HCT116 (cell line): ENCODE measurements around the gene KCNC4. TPM values are rescaled to one million over a fixed set of nuclear protein-coding genes. Genes with fewer than 3 reads are reported as not detected.

ENCODE experiments used
- ATAC-seq: fragments of 200-7000 bp; cut with Tn5 transposase; 2 replicates; pipeline ENCODE4 v1.9.1; 2020; ENCODE audit warnings: mild to moderate bottlenecking, moderate library complexity
- BruUV-seq: library from RNA; stranded (reverse); fragments of 400-500 nt; replicated peaks from 2 replicates; lab custom pipeline; 2021; lab: Mats Ljungman, UMichigan
- CTCF ChIA-PET: fragments of 300-600 bp; sonication (Branson Sonifier 250); formaldehyde crosslinking; loops from one replicate; lab custom pipeline; 2021; ENCODE audit warnings: antibody characterized with exemption; lab: Charles Lee
- POLR2A ChIA-PET: fragments of 300-600, 350-600 bp; sonication (Branson Sonifier 250); formaldehyde crosslinking; loops from one replicate; lab custom pipeline; 2021; ENCODE audit warnings: antibody characterized with exemption; lab: Charles Lee
- RAD21 ChIA-PET, 2 experiments: fragments of 300-600 bp; sonication (Branson Sonifier 250); formaldehyde crosslinking; loops; one replicate each; lab custom pipeline; 2023; ENCODE audit warnings: low total read pairs in 2 of 2; ENCODE audit not compliant: uncharacterized antibody in 2 of 2, unreplicated experiment in 2 of 2, low non-redundant PET in 1 of 2; lab: Charles Lee
- DNase-seq: peaks from one replicate; pipeline ENCODE4 v3.0.0-alpha.2; 2010; ENCODE audit warnings: low read depth, low spot score
- H2AFZ ChIP-seq: fragments of 200-600 bp; shearing (Covaris generic), sonication (generic); 2 replicates; pipeline ENCODE4 v1.6.1; 2017; ENCODE audit warnings: low read depth, mixed run types, mixed read lengths, antibody characterized with exemption, low read length; ENCODE audit not compliant: poor library complexity, severe bottlenecking
- H3K27ac ChIP-seq: 2 replicates; pipeline ENCODE4 v1.5.1; 2012; ENCODE audit warnings: low read depth, low read length
- H3K27me3 ChIP-seq: fragments of 200-600 bp; sonication (generic); 2 replicates; pipeline ENCODE4 v1.6.1; 2016; ENCODE audit warnings: mixed run types, low read length, mixed read lengths; ENCODE audit not compliant: insufficient read depth
- H3K36me3 ChIP-seq, 2 experiments: fragments of 200-500 bp in 1 of 2; fragments of 200-600 bp in 1 of 2; sonication (Bioruptor generic) in 1 of 2; sonication (generic) in 1 of 2; 2 replicates each; pipeline versions ENCODE4 v1.5.1 to v1.6.1; 2014 to 2016; ENCODE audit warnings: low read length in 2 of 2, inconsistent platforms in 1 of 2, mixed read lengths in 1 of 2, mixed run types in 1 of 2; ENCODE audit not compliant: insufficient read depth in 2 of 2, control insufficient read depth in 1 of 2
- H3K4me1 ChIP-seq, 2 experiments: fragments of 200-600 bp in 1 of 2; sonication (generic) in 1 of 2; 2 replicates each; pipeline versions ENCODE4 v1.5.1 to v1.6.1; 2012 to 2017; ENCODE audit warnings: low read length in 2 of 2, inconsistent platforms in 1 of 2, mild to moderate bottlenecking in 1 of 2, mixed read lengths in 1 of 2, mixed run types in 1 of 2, moderate library complexity in 1 of 2; ENCODE audit not compliant: insufficient read depth in 2 of 2, control insufficient read depth in 1 of 2
- H3K4me2 ChIP-seq: fragments of 200-600 bp; sonication (generic); 2 replicates; pipeline ENCODE4 v1.6.1; 2017; ENCODE audit warnings: mixed run types, low read length, mixed read lengths
- H3K4me3 ChIP-seq, 2 experiments: fragments of 200-600 bp in 1 of 2; sonication (generic) in 1 of 2; replicated peaks in 1 of 2; 2 replicates each; pipeline ENCODE4 v1.5.1; 2011 to 2016; ENCODE audit warnings: low read length in 2 of 2, control low read depth in 1 of 2, low read depth in 1 of 2, mild to moderate bottlenecking in 1 of 2, mixed read lengths in 1 of 2, mixed run types in 1 of 2
- H3K79me2 ChIP-seq: fragments of 200-600 bp; sonication (generic); 2 replicates; pipeline ENCODE4 v1.6.1; 2017; ENCODE audit warnings: mild to moderate bottlenecking, mixed run types, low read length, moderate library complexity, mixed read lengths; ENCODE audit not compliant: insufficient read depth
- H3K9ac ChIP-seq: fragments of 200-600 bp; sonication (generic); 2 replicates; pipeline ENCODE4 v1.6.1; 2016; ENCODE audit warnings: low read length, mixed read lengths
- H3K9me2 ChIP-seq: fragments of 200-600 bp; sonication (generic), shearing (Covaris generic); 2 replicates; pipeline ENCODE4 v1.6.1; 2017; ENCODE audit warnings: mixed run types, mild to moderate bottlenecking, moderate library complexity; ENCODE audit not compliant: insufficient read depth
- H3K9me3 ChIP-seq, 2 experiments: fragments of 200-500 bp in 1 of 2; fragments of 200-600 bp in 1 of 2; sonication (Bioruptor generic) in 1 of 2; sonication (generic) in 1 of 2; 2 replicates each; pipeline ENCODE4 v1.6.1; 2014 to 2017; ENCODE audit warnings: low read length in 2 of 2, mixed read lengths in 2 of 2, inconsistent platforms in 1 of 2, low read depth in 1 of 2, mild to moderate bottlenecking in 1 of 2, mixed run types in 1 of 2, moderate library complexity in 1 of 2; ENCODE audit not compliant: control insufficient read depth in 1 of 2, insufficient read depth in 1 of 2
- H4K20me1 ChIP-seq: fragments of 200-600 bp; sonication (generic), shearing (Covaris generic); 2 replicates; pipeline ENCODE4 v1.6.1; 2017; ENCODE audit warnings: mixed run types, mild to moderate bottlenecking, moderate library complexity; ENCODE audit not compliant: insufficient read depth
- CBX3 ChIP-seq: IDR thresholded peaks from 2 replicates; pipeline ENCODE4 v1.6.1; 2012; ENCODE audit warnings: low read depth
- EZH2phosphoT487 ChIP-seq: fragments of 200-600 bp; IDR thresholded peaks from 2 replicates; pipeline ENCODE4 v1.6.1; 2018; ENCODE audit warnings: antibody characterized with exemption, borderline replicate concordance
- JUND ChIP-seq: IDR thresholded peaks from 2 replicates; pipeline ENCODE4 v1.6.1; 2012
- POLR2AphosphoS5 ChIP-seq: IDR thresholded peaks from 2 replicates; pipeline ENCODE4 v1.6.1; 2011; ENCODE audit warnings: mild to moderate bottlenecking, low read depth, low read length, moderate library complexity
- RAD21 ChIP-seq: IDR thresholded peaks from 2 replicates; pipeline ENCODE4 v1.6.1; 2012; ENCODE audit warnings: low read depth, mild to moderate bottlenecking
- SIN3A ChIP-seq: IDR thresholded peaks from 2 replicates; pipeline ENCODE4 v1.6.1; 2012; ENCODE audit warnings: low read depth
- YY1 ChIP-seq: IDR thresholded peaks from 2 replicates; pipeline ENCODE4 v1.6.1; 2011; ENCODE audit warnings: low read length, low read depth, moderate library complexity, mild to moderate bottlenecking; ENCODE audit not compliant: insufficient replicate concordance; ENCODE audit errors: extremely low read depth
- intact Hi-C: fragments of 100-400 bp; cut with micrococcal nuclease; formaldehyde crosslinking; loops from 2 replicates; pipeline ENCODE4 v1.10.0; 2022
- total RNA-seq: library from RNA; stranded (reverse); gene quantifications from one replicate; pipeline ENCODE4 v1.2.1, GENCODE V29; 2021; ENCODE audit not compliant: unreplicated experiment
- TF ChIP-seq, protein P1 (sequence below): IDR thresholded peaks from 2 replicates; pipeline ENCODE4 v1.6.1; 2012; ENCODE audit warnings: low read depth
- TF ChIP-seq, protein P2 (sequence below): IDR thresholded peaks from 2 replicates; pipeline ENCODE4 v1.6.1; 2011; ENCODE audit warnings: mild to moderate bottlenecking, low read length, moderate library complexity; ENCODE audit not compliant: insufficient replicate concordance; ENCODE audit errors: extremely low read depth
- TF ChIP-seq, protein P3 (sequence below): IDR thresholded peaks from 2 replicates; pipeline ENCODE4 v1.6.1; 2012

Gene KCNC4
- total RNA-seq, 1 experiment from 2014 or later: 13.0 TPM

DNA sequence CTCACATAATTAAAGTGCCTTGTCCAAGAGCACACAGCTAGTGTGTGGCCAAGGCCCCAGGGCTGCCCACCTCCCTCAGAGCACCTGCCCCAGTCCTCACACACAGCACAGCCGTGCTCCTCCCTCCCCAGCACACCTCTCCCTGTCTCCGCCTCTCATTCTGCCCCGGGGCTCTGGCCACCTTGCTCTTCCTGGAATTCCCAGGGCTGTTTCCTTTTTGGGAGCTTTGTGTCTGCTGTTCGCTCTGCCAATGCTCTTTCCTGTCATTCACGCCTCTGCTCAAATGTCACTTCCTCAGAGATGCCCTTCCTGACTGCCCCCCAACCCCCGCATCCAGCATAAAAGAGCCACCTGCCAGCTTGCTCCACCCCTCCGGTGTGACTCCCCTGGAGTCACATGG, 46.5 kb upstream of the KCNC4 start:
- H3K4me3 ChIP-seq: no peak overlapping the region
- CTCF ChIA-PET: interaction anchor here (1.5 kb wide), 1 partner anchor 103 kb away, joined by 3 read pairs; no protein-coding TSS in a partner anchor
- RAD21 ChIA-PET: no interaction called here

More for the DNA sequence above, 46.5 kb upstream of the KCNC4 start:
- DNase-seq (no peak), ATAC-seq (no peak; the same call in 1 of the 2 replicates)
- H3K27ac ChIP-seq: no peak overlapping the region
- H3K36me3 ChIP-seq: no peaks in the 10 kb centered on the region
- H3K9me3 ChIP-seq: no peaks in the 10 kb centered on the region
- no peak overlapping the region for H3K4me2 ChIP-seq
- no peak overlapping the region for H3K9ac ChIP-seq
- intact Hi-C loops: no loop called here
- TF ChIP-seq, protein P1, sequence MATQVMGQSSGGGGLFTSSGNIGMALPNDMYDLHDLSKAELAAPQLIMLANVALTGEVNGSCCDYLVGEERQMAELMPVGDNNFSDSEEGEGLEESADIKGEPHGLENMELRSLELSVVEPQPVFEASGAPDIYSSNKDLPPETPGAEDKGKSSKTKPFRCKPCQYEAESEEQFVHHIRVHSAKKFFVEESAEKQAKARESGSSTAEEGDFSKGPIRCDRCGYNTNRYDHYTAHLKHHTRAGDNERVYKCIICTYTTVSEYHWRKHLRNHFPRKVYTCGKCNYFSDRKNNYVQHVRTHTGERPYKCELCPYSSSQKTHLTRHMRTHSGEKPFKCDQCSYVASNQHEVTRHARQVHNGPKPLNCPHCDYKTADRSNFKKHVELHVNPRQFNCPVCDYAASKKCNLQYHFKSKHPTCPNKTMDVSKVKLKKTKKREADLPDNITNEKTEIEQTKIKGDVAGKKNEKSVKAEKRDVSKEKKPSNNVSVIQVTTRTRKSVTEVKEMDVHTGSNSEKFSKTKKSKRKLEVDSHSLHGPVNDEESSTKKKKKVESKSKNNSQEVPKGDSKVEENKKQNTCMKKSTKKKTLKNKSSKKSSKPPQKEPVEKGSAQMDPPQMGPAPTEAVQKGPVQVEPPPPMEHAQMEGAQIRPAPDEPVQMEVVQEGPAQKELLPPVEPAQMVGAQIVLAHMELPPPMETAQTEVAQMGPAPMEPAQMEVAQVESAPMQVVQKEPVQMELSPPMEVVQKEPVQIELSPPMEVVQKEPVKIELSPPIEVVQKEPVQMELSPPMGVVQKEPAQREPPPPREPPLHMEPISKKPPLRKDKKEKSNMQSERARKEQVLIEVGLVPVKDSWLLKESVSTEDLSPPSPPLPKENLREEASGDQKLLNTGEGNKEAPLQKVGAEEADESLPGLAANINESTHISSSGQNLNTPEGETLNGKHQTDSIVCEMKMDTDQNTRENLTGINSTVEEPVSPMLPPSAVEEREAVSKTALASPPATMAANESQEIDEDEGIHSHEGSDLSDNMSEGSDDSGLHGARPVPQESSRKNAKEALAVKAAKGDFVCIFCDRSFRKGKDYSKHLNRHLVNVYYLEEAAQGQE: no peak
- TF ChIP-seq POLR2AphosphoS5 (no peak), SIN3A (no peak), YY1 (no peak), RAD21 (no peak), CBX3 (no peak), EZH2phosphoT487 (no peak), JUND (no peak)
- TF ChIP-seq, protein P2, sequence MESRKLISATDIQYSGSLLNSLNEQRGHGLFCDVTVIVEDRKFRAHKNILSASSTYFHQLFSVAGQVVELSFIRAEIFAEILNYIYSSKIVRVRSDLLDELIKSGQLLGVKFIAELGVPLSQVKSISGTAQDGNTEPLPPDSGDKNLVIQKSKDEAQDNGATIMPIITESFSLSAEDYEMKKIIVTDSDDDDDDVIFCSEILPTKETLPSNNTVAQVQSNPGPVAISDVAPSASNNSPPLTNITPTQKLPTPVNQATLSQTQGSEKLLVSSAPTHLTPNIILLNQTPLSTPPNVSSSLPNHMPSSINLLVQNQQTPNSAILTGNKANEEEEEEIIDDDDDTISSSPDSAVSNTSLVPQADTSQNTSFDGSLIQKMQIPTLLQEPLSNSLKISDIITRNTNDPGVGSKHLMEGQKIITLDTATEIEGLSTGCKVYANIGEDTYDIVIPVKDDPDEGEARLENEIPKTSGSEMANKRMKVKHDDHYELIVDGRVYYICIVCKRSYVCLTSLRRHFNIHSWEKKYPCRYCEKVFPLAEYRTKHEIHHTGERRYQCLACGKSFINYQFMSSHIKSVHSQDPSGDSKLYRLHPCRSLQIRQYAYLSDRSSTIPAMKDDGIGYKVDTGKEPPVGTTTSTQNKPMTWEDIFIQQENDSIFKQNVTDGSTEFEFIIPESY: no peak
- TF ChIP-seq, protein P3, sequence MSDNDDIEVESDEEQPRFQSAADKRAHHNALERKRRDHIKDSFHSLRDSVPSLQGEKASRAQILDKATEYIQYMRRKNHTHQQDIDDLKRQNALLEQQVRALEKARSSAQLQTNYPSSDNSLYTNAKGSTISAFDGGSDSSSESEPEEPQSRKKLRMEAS: no peak
- H2AFZ ChIP-seq: no peak overlapping the region
- H3K27me3 ChIP-seq: no peaks in the 10 kb centered on the region
- no peaks in the 10 kb centered on the region for H4K20me1 ChIP-seq
- BruUV-seq: no TSS peak
- no peaks in the 10 kb centered on the region for H3K79me2 ChIP-seq
- no peaks in the 10 kb centered on the region for H3K9me2 ChIP-seq
- H3K4me1 ChIP-seq: peaks cover 0 to 6% of the 10 kb centered on the region in 2 experiments; a peak in 2 of 4 replicates
- POLR2A ChIA-PET: no interaction called here
